ENCODE data around the gene NR2F1-AS1.

- TF ChIP-seq EZH2 (IDR thresholded peaks at IDR 0.05; ENCODE audit: insufficient read depth, poor library complexity, severe bottlenecking) (no peak), EZH2phosphoT487 (IDR thresholded peaks at IDR 0.05; ENCODE audit: insufficient read depth, low read depth) (no peak)
Observed at GRCh38 chr5:93602241-93603077, 21.4 kb upstream of the NR2F1-AS1 start.
